HepG2 (cell line): ENCODE data around the gene C1orf21. TPM values are rescaled to one million over a fixed set of nuclear protein-coding genes. Genes with fewer than 3 reads are reported as not detected.

Experiments used
- HDAC2 ChIP-seq: sonication (generic); formaldehyde crosslinking; IDR thresholded peaks from 2 replicates; pipeline ENCODE4 v1.4.0; 2020; ENCODE audit warnings: missing genetic modification reagents
- NONO ChIP-seq, 2 experiments: fragments of 450-650 bp in 1 of 2; sonication (generic) in 1 of 2; formaldehyde crosslinking in 1 of 2; IDR thresholded peaks in 1 of 2; conservative IDR thresholded peaks in 1 of 2; 2 replicates each; pipeline versions ENCODE4 v1.6.1 to v1.8.0; 2017 to 2022; ENCODE audit warnings: mild to moderate bottlenecking in 1 of 2, missing genetic modification reagents in 1 of 2, moderate library complexity in 1 of 2
- TFDP1 ChIP-seq: IDR thresholded peaks from 2 replicates; pipeline ENCODE4 v1.6.1; 2016; ENCODE audit warnings: missing compliant biosample characterization, missing genetic modification reagents, borderline replicate concordance
- ZBTB40 ChIP-seq, 2 experiments: fragments of 450-650 bp in 1 of 2; sonication (generic) in 1 of 2; formaldehyde crosslinking in 1 of 2; IDR thresholded peaks; 2 replicates each; pipeline versions ENCODE4 v1.6.1 to v1.8.0; 2016 to 2022; ENCODE audit warnings: antibody characterized with exemption in 1 of 2, mild to moderate bottlenecking in 1 of 2, missing genetic modification reagents in 1 of 2
- ZFP91 ChIP-seq: sonication (generic); formaldehyde crosslinking; IDR thresholded peaks from 2 replicates; pipeline ENCODE4 v1.9.0; 2022; ENCODE audit warnings: missing genetic modification reagents, mild to moderate bottlenecking, borderline replicate concordance
- ZNF317 ChIP-seq: sonication (generic); formaldehyde crosslinking; IDR thresholded peaks from 2 replicates; pipeline ENCODE4 v1.5.0; 2020; ENCODE audit warnings: mild to moderate bottlenecking, missing genetic modification reagents
- ZNF687 ChIP-seq: sonication (generic); formaldehyde crosslinking; IDR thresholded peaks from 2 replicates; pipeline ENCODE4 v1.5.1; 2020; ENCODE audit warnings: mild to moderate bottlenecking, missing genetic modification reagents, moderate library complexity
- polyA plus RNA-seq, 8 experiments: library from polyadenylated mRNA; depleted of rRNA in 3 of 8; stranded (reverse) in 7 of 8; unstranded in 1 of 8; fragments of >200 nt; fragmentation: Illumina TruSeq in 4 of 8; extraction: Trizol in 4 of 8; gene quantifications; 2 replicates each; pipeline versions ENCODE4 v1.2.1 to v1.2.3, GENCODE V29; 2011 to 2016; ENCODE audit warnings: low read depth in 4 of 8, missing spikeins in 1 of 8, mixed read lengths in 1 of 8; ENCODE audit not compliant: insufficient read depth in 1 of 8
- total RNA-seq, 5 experiments: library from RNA; depleted of rRNA; stranded (reverse); fragments of >200 nt; fragmentation: Illumina TruSeq; extraction: Trizol; gene quantifications; 2 replicates each; pipeline ENCODE4 v1.2.3, GENCODE V29; 2016; ENCODE audit warnings: low read depth in 1 of 5

Gene C1orf21
- total and polyA plus RNA-seq, 2 of the 13 experiments (the other 11 are each of a cell fraction or from before 2014, with no cell fraction given) = not detected

- TF ChIP-seq ZFP91 (CRISPR knock-in tag) = peak; percentile 40; the same call in 1 of the 2 replicates
- TF ChIP-seq ZNF687 = peak; percentile 47; the same call in 1 of the 2 replicates
- no peak for TF ChIP-seq NONO (IDR thresholded peaks at IDR 0.05)
- TF ChIP-seq NONO (CRISPR knock-in tag; conservative IDR thresholded peaks at IDR 0.05) = peak; percentile 28; the same call in 1 of the 2 replicates
- no peak for TF ChIP-seq ZNF317 (CRISPR knock-in tag)
- no peak for TF ChIP-seq ZBTB40 (IDR thresholded peaks at IDR 0.05)
- TF ChIP-seq ZBTB40 (CRISPR knock-in tag; IDR thresholded peaks at IDR 0.05) = 0 out of 2 replicates have a peak, but pooled peaks have one; percentile 16
- TF ChIP-seq HDAC2 = no peak
- TF ChIP-seq TFDP1 = peak; percentile 19; the same call in 1 of the 2 replicates
Observed at GRCh38 chr1:184386312-184387068, at the start of gene C1orf21 (continued).
